ENCODE results near the gene INTS11. TPM values are rescaled to one million over a fixed set of nuclear protein-coding genes. Genes with fewer than 3 reads are reported as not detected.

The INTS11 gene
- total and polyA plus RNA-seq, 9 of the 15 experiments (the other 6 are each of a cell fraction or from before 2014, with no cell fraction given): 3.6 to 183 (median 110) TPM

DNA sequence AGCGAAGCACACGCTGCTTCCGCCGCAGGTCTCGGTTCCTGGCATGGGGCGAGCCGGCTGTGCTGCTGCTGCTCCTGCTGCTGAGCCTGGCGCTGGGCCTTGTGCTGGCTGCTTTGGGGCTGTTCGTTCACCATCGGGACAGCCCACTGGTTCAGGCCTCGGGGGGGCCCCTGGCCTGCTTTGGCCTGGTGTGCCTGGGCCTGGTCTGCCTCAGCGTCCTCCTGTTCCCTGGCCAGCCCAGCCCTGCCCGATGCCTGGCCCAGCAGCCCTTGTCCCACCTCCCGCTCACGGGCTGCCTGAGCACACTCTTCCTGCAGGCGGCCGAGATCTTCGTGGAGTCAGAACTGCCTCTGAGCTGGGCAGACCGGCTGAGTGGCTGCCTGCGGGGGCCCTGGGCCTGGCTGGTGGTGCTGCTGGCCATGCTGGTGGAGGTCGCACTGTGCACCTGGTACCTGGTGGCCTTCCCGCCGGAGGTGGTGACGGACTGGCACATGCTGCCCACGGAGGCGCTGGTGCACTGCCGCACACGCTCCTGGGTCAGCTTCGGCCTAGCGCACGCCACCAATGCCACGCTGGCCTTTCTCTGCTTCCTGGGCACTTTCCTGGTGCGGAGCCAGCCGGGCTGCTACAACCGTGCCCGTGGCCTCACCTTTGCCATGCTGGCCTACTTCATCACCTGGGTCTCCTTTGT, 9.2 kb upstream of the INTS11 start (continued):
- TF ChIP-seq, protein P1, sequence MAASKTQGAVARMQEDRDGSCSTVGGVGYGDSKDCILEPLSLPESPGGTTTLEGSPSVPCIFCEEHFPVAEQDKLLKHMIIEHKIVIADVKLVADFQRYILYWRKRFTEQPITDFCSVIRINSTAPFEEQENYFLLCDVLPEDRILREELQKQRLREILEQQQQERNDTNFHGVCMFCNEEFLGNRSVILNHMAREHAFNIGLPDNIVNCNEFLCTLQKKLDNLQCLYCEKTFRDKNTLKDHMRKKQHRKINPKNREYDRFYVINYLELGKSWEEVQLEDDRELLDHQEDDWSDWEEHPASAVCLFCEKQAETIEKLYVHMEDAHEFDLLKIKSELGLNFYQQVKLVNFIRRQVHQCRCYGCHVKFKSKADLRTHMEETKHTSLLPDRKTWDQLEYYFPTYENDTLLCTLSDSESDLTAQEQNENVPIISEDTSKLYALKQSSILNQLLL (CRISPR knock-in tag; IDR thresholded peaks at IDR 0.05; ENCODE audit: borderline replicate concordance): no peak
- TF ChIP-seq, protein P2, sequence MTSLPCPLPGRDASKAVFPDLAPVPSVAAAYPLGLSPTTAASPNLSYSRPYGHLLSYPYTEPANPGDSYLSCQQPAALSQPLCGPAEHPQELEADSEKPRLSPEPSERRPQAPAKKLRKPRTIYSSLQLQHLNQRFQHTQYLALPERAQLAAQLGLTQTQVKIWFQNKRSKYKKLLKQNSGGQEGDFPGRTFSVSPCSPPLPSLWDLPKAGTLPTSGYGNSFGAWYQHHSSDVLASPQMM (CRISPR knock-in tag; IDR thresholded peaks at IDR 0.05): no peak
- TF ChIP-seq MTF1 (CRISPR knock-in tag; IDR thresholded peaks at IDR 0.05; ENCODE audit: borderline replicate concordance) (no peak), SUPT5H (IDR thresholded peaks at IDR 0.05) (peak; percentile 69; the same call in 1 of the 2 replicates), NCOR1 (IDR thresholded peaks at IDR 0.05) (no peak), ETV5 (CRISPR knock-in tag; IDR thresholded peaks at IDR 0.05; ENCODE audit: low read depth) (peak; percentile 48; the same call in 1 of the 2 replicates), ZFX (CRISPR knock-in tag; IDR thresholded peaks at IDR 0.05) (no peak; the same call in 1 of the 2 replicates), ZNF584 (CRISPR knock-in tag; IDR thresholded peaks at IDR 0.05; ENCODE audit: low read depth) (no peak), HDAC1 (IDR thresholded peaks at IDR 0.05) (no peak), RFX5 (IDR thresholded peaks at IDR 0.05; ENCODE audit: low read depth, low read length) (no peak), TEAD4 (IDR thresholded peaks at IDR 0.05; ENCODE audit: low read length) (no peak), TEAD4 (CRISPR knock-in tag; IDR thresholded peaks at IDR 0.05; ENCODE audit: borderline replicate concordance) (no peak), ARHGAP35 (IDR thresholded peaks at IDR 0.05; ENCODE audit: partially characterized antibody) (no peak), BDP1 (IDR thresholded peaks at IDR 0.05; ENCODE audit: insufficient read depth, insufficient read length) (no peak), ZBTB7A (IDR thresholded peaks at IDR 0.05; ENCODE audit: borderline replicate concordance, control insufficient read depth, low read depth, low read length) (no peak), ZFPM2 (CRISPR knock-in tag; IDR thresholded peaks at IDR 0.05) (no peak), MXI1 (IDR thresholded peaks at IDR 0.05; ENCODE audit: low read depth, low read length) (no peak), ATF1 (CRISPR knock-in tag; IDR thresholded peaks at IDR 0.05) (no peak), ATF1 (tag; IDR thresholded peaks at IDR 0.05) (no peak), STAT5B (CRISPR knock-in tag; IDR thresholded peaks at IDR 0.05) (no peak), NR2C2 (CRISPR knock-in tag; IDR thresholded peaks at IDR 0.05) (no peak), NR2C2 (tag; IDR thresholded peaks at IDR 0.05) (no peak), MAZ (CRISPR knock-in tag; conservative IDR thresholded peaks at IDR 0.05 in 1 of 2, IDR thresholded peaks at IDR 0.05 in 1 of 2) (no peak), MAFF (IDR thresholded peaks at IDR 0.05; ENCODE audit: low read length) (no peak)
- TF ChIP-seq, protein P3, sequence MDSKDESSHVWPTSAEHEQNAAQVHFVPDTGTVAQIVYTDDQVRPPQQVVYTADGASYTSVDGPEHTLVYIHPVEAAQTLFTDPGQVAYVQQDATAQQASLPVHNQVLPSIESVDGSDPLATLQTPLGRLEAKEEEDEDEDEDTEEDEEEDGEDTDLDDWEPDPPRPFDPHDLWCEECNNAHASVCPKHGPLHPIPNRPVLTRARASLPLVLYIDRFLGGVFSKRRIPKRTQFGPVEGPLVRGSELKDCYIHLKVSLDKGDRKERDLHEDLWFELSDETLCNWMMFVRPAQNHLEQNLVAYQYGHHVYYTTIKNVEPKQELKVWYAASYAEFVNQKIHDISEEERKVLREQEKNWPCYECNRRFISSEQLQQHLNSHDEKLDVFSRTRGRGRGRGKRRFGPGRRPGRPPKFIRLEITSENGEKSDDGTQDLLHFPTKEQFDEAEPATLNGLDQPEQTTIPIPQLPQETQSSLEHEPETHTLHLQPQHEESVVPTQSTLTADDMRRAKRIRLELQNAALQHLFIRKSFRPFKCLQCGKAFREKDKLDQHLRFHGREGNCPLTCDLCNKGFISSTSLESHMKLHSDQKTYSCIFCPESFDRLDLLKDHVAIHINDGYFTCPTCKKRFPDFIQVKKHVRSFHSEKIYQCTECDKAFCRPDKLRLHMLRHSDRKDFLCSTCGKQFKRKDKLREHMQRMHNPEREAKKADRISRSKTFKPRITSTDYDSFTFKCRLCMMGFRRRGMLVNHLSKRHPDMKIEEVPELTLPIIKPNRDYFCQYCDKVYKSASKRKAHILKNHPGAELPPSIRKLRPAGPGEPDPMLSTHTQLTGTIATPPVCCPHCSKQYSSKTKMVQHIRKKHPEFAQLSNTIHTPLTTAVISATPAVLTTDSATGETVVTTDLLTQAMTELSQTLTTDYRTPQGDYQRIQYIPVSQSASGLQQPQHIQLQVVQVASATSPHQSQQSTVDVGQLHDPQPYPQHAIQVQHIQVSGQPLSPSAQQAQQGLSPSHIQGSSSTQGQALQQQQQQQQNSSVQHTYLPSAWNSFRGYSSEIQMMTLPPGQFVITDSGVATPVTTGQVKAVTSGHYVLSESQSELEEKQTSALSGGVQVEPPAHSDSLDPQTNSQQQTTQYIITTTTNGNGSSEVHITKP (IDR thresholded peaks at IDR 0.05; ENCODE audit: partially characterized antibody): peak; percentile 18

Measured in K562 (cell line).